Stimulated activated naive CD8-positive, alpha-beta T cell treated with anti-CD3 and anti-CD28 coated beads, Interleukin-15, Interleukin-2, amounts not matched to agents 100 ng/mL and 50 ng/mL, for 24 hours (primary cell): ENCODE results near the gene PIK3C2B.

Experiments used
- H3K27ac Mint-ChIP-seq: one replicate; pipeline ENCODE4 v1.8.0; 2021; ENCODE audit warnings: mild to moderate bottlenecking, mixed read lengths
- H3K27me3 Mint-ChIP-seq: one replicate; pipeline ENCODE4 v1.8.0; 2021; ENCODE audit warnings: mixed read lengths
- H3K36me3 Mint-ChIP-seq: one replicate; pipeline ENCODE4 v1.8.0; 2021; ENCODE audit warnings: low read depth, mixed read lengths
- H3K4me1 Mint-ChIP-seq: one replicate; pipeline ENCODE4 v1.8.0; 2021; ENCODE audit warnings: low read depth, mixed read lengths
- H3K4me3 Mint-ChIP-seq: one replicate; pipeline ENCODE4 v1.8.0; 2021; ENCODE audit warnings: mild to moderate bottlenecking, mixed read lengths
- H3K9me3 Mint-ChIP-seq: one replicate; pipeline ENCODE4 v1.8.0; 2021; ENCODE audit warnings: mixed read lengths

PIK3C2B gene

DNA sequence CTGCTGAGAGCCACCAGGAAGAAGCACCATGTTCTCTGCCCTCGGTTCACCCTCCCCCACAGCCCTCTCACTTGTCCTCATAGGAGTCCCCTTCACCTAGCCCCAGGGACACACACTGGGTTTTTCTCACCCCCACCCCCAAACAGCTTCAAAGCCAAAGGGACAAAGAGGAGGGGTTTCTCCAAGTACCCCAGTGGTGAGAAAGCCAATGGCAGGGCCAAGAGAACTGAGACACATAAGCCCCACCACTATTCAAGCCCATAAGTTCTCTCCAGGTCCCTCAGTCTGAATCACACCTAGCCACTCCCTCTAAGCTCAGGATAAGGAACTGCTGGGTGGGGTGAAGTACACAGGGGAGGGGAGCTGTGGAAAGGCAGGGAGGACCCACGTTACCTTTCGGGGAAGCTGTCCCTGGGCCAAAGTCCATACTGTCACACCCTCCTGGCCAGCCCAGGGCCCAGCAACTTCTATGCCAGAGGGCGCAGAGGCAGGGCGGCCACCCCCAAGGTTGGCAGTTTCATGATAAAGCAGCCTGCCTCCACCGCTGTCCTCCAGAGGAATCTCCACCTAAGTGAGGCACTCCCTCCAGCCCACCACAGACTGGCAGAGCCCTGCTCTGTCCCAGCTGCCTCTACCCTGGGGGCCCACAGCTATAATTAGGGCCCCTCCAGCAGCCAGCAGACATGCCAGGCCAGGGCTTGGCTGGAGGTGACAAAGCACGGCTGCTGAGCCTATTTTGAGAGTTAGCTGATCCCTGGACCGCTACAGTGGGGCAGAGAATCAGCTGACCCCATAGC, 43.9 kb downstream of the PIK3C2B start:
- peak overlapping the region; percentile 14 for H3K27ac Mint-ChIP-seq
- no peaks in the 10 kb centered on the region for H3K9me3 Mint-ChIP-seq
- H3K4me3 Mint-ChIP-seq: no peak overlapping the region
- H3K4me1 Mint-ChIP-seq: peaks cover 51% of the 10 kb centered on the region
- no peaks in the 10 kb centered on the region for H3K27me3 Mint-ChIP-seq
- peaks cover 33% of the 10 kb centered on the region for H3K36me3 Mint-ChIP-seq

DNA sequence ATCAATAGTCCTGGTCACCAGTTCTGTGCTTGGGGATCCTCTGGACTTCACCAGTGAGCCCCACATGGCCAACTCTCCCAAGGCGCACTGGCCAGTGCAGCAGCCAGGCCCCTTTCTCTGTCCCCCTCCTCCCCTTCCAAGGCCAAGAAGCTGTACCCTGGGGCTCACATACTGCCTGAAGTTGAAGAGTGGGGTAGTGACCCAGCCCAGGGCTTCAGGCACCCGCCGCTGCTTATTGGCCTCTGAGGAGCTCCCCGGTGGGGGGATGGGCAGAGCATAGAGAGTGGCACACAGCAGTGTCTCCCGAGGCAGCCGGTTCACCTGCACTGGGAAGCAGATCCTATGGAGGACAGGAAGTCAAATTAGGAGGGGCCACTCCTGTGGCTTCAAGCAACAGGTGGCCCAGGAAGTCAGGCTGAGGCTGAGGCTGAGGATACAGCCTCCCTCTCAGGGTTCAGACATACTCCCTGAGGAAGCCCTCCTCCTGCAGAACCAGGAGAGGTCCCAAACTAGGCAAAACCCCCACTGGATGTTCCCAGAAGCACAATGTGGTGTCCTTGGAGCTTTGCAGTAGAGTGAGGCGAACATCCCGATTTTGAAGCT, 44.8 kb downstream of the PIK3C2B start:
- Mint-ChIP-seq H3K4me3 (no peak overlapping the region), H3K27me3 (no peaks in the 10 kb centered on the region), H3K4me1 (peaks cover 51% of the 10 kb centered on the region), H3K9me3 (no peaks in the 10 kb centered on the region), H3K36me3 (peaks cover 41% of the 10 kb centered on the region), H3K27ac (no peak overlapping the region)

DNA sequence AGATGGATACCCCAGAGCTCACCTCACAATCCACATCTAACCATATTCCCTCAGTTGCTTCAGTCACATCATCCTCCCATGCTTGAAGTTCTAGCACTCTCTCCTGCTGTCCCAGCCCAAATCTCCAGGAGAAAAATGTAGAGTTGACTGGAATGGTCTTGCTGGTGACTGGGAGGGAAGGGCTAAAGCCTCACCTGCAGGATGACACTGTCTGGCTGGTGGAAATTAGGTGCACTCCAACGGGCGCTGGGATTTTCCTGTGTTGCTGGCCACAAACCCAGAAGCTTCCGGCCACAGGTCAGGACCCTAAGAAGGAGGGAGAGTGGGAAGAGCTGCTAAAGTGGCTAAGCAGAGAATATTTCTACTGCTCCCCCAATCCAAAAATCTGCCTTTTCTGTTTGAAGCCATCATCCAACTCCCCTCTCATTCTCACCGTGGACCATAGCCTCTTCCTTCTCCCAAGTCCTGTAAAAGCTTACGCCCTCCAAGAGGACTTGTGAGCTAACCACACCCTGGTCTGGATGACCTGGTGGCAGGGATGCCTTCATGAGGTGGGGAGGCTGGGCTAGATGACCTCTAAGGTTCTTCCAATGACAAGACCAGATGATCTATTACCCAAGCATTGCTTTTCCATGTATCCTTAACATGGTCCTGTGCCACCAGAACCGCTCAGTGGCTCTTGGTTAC, 45.5 kb downstream of the PIK3C2B start:
- Mint-ChIP-seq H3K36me3 (peaks cover 48% of the 10 kb centered on the region), H3K9me3 (no peaks in the 10 kb centered on the region), H3K4me3 (no peak overlapping the region), H3K4me1 (peaks cover 51% of the 10 kb centered on the region), H3K27me3 (no peaks in the 10 kb centered on the region), H3K27ac (no peak overlapping the region)

DNA sequence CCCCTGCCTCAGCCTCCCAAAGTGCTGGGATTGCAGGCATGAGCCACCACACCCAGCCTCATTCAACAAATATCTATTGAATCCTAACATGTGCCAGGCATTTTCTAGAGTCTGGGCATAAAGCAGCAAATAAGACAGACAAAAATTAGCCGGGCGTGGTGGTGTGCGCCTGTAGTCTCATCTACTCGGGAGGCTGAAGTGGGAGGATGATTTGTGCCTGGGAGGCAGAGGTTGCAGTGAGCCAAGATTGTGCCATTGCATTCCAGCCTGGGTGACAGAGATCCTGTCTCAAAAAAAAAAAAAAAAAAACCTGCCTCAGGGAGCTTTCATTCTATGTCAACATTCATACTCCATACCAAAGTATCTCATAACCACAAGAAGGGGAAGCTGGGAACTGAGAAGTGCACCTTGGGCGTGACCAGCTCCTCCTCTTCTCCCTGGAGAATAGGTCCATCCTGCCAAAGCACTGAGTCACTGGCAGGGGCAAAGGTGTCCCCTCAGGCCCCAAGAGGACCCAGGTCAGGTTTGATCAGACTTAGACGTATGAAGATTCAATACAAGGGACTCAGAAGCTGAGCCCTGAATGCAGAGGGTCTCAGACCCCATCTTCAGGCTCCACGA, 46.2 kb downstream of the PIK3C2B start:
- Mint-ChIP-seq H3K36me3 (peaks cover 53% of the 10 kb centered on the region), H3K4me1 (peaks cover 51% of the 10 kb centered on the region), H3K9me3 (no peaks in the 10 kb centered on the region), H3K4me3 (no peak overlapping the region), H3K27me3 (no peaks in the 10 kb centered on the region), H3K27ac (peak overlapping the region; percentile 52)

DNA sequence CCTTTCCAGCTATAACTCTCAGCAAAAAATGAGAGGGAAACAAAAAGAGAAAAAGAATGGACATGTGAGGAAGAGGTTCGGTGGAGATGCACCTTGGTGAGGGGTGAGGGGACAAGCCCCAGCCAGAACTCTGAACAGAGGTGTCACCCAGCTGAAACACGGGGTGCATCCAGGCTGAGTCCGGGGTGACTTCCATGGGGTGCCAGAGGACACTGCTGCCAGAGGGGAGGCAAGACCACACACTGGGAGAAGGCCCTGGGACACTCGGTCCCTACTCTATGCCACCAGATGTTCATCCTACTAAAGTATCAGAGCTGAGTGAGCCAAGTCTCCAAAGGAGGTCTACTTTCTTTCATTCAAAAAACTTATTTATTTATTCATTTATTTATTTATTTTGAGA, 46.9 kb downstream of the PIK3C2B start:
- H3K27ac Mint-ChIP-seq: no peak overlapping the region
- no peaks in the 10 kb centered on the region for H3K9me3 Mint-ChIP-seq
- no peak overlapping the region for H3K4me3 Mint-ChIP-seq
- H3K36me3 Mint-ChIP-seq: peaks cover 53% of the 10 kb centered on the region
- H3K4me1 Mint-ChIP-seq: peaks cover 44% of the 10 kb centered on the region
- H3K27me3 Mint-ChIP-seq: no peaks in the 10 kb centered on the region

DNA sequence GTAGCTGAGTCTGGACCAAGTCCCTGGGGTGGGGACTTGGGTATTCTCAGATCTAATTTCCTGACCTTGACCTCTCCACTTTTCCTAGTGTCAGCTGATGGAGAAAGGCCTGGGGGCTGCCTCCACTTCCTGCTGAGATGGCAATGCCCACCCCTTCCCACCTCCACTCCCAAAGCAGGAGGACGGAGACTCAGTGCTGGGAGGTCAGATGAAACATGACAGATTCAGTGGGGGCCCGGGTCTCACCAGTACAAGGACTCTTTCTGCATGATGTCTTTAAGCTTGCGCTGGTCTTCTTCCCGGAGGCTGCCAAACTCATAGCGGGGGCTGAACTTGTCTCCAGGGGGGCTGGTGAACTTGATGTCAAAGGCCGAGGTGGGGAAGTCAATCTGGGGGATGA, 47.4 kb downstream of the PIK3C2B start:
- H3K4me1 Mint-ChIP-seq: peaks cover 39% of the 10 kb centered on the region
- H3K4me3 Mint-ChIP-seq: no peak overlapping the region
- no peaks in the 10 kb centered on the region for H3K27me3 Mint-ChIP-seq
- no peaks in the 10 kb centered on the region for H3K9me3 Mint-ChIP-seq
- H3K36me3 Mint-ChIP-seq: peaks cover 53% of the 10 kb centered on the region
- H3K27ac Mint-ChIP-seq: no peak overlapping the region

DNA sequence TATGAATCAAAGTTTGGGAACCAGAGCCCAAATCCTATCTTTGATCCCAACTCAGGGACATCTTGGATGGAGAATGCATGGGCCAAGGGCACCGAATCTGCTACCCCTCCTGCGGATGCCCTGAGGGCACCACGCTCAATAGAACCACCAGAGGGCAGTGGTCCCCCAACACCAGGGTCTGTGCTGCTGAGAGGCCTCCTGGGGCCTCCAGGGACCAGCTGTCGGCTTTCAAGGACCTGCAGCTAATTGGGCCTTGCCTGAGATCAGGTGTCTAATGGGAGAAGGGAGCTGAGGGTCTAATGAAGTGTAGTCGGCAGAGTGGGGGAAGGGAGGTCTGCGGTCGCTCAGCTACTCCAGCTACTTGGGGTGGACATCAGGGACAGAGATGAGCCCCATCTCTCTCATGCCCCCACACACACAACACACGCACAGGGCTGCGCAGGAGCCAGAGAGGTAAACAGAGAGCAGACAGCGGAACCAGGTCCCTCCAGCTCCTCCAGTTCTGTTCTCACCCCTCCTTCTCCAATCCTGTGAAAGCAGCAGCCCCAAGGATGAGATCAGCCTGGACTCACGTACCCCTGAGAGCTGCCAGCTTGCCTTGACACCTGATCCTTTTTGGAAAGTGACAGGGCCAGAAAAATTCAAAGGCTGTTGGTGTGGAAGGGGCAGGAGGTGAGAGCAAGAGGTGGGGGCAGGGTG, 48.0 kb downstream of the PIK3C2B start:
- Mint-ChIP-seq H3K27me3 (no peaks in the 10 kb centered on the region), H3K4me3 (no peak overlapping the region), H3K27ac (no peak overlapping the region), H3K36me3 (peaks cover 54% of the 10 kb centered on the region), H3K4me1 (peaks cover 33% of the 10 kb centered on the region), H3K9me3 (no peaks in the 10 kb centered on the region)

DNA sequence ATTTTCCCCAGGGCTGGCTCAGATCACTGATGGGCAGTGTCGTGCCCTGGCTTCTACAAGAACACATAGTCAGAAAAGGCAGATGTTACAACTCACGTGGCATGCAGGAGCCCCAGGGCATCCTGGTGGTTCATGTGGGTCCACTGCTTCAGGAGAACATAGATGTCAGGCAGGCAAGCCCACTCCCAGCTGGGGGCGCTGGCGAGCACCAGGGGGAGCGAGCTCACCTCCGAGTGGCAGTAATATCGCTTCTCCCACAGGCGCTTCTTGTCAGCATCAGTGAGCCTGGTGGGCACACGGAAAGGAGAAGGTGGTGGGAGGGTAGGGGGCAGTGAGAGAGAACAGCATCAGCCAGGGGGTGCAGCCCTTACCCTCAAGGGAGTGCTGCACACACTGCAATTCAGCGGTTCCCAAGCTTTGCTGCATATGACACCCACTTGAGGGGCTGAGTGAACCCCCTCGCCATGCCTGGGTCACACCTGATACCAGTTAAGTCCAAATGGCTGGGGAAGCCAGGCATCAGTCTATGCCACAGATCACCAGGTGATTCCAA, 48.7 kb downstream of the PIK3C2B start:
- no peak overlapping the region for H3K27ac Mint-ChIP-seq
- H3K9me3 Mint-ChIP-seq: no peaks in the 10 kb centered on the region
- H3K4me1 Mint-ChIP-seq: peaks cover 26% of the 10 kb centered on the region
- no peaks in the 10 kb centered on the region for H3K27me3 Mint-ChIP-seq
- no peak overlapping the region for H3K4me3 Mint-ChIP-seq
- peaks cover 56% of the 10 kb centered on the region for H3K36me3 Mint-ChIP-seq
